ENCODE results near the gene CYTH4. TPM values are rescaled to one million over a fixed set of nuclear protein-coding genes. Genes with fewer than 3 reads are reported as not detected.

The CYTH4 gene
- total RNA-seq, 6 donors from 2014 or later, result 16.7 to 71.2 (median 44.7) TPM

- peaks cover 0 to 13% (median 7%) of the 10 kb centered on the region in 4 donors for H3K9me3 ChIP-seq
- peak overlapping the region in 2 of 4 donors; percentile 79 to 80 for H3K27ac ChIP-seq
- no peak for DNase-seq
- no peak for TF ChIP-seq POLR2AphosphoS5 (IDR thresholded peaks at IDR 0.05)
- TF ChIP-seq POLR2A (IDR thresholded peaks at IDR 0.05), result no peak
- TF ChIP-seq EP300 (IDR thresholded peaks at IDR 0.05), result no peak
- TF ChIP-seq CTCF (IDR thresholded peaks at IDR 0.05), result no peak
- no peaks in the 10 kb centered on the region for H3K36me3 ChIP-seq
- no peaks in the 10 kb centered on the region for H3K27me3 ChIP-seq
- peak; percentile 20 to 42 for ATAC-seq (ENCODE audit: low FRiP score in 2 of 2)
- 34 to 51% methylated on average over 18 of the region's 18 CpGs for WGBS, 2 donors
- H3K4me3 ChIP-seq, result peak overlapping the region in 3 of 4 donors; percentile 27 to 53 (median 42)
- peaks cover 9 to 23% (median 13%) of the 10 kb centered on the region in 4 donors for H3K4me1 ChIP-seq
Measured at GRCh38 chr22:37266581-37267134, 15.7 kb upstream of the CYTH4 start.

GRCh38 chr22:37267135-37267587 lies 15.1 kb upstream of the CYTH4 start:
- Histone ChIP-seq H3K27me3 (no peaks in the 10 kb centered on the region), H3K36me3 (no peaks in the 10 kb centered on the region), H3K9me3 (peaks cover 0 to 13% (median 7%) of the 10 kb centered on the region in 4 donors), H3K27ac (peak overlapping the region; percentile 73 to 80 (median 78)), H3K4me3 (peak overlapping the region in 3 of 4 donors; percentile 27 to 53 (median 42)), H3K4me1 (peaks cover 9 to 27% (median 13%) of the 10 kb centered on the region in 4 donors)
- no peak for TF ChIP-seq EP300 (IDR thresholded peaks at IDR 0.05)
- TF ChIP-seq POLR2A (IDR thresholded peaks at IDR 0.05), result no peak
- TF ChIP-seq CTCF (IDR thresholded peaks at IDR 0.05), result peak; percentile 76 to 92 (median 80)
- peak; percentile 65 to 83 for ATAC-seq (ENCODE audit: low FRiP score in 2 of 2)
- 17 to 18% methylated on average over 11 of the region's 22 CpGs for WGBS, 2 donors
- DNase-seq, result peak; percentile 70 to 91

GRCh38 chr22:37267661-37268413 lies 14.5 kb upstream of the CYTH4 start:
- TF ChIP-seq CTCF (IDR thresholded peaks at IDR 0.05), result no peak
- peak in 1 of 2 donors; percentile 10 for TF ChIP-seq POLR2AphosphoS5 (IDR thresholded peaks at IDR 0.05)
- DNase-seq, result no peak
- no peak for ATAC-seq (ENCODE audit: low FRiP score in 2 of 2)
- Histone ChIP-seq H3K27me3 (no peaks in the 10 kb centered on the region), H3K36me3 (no peaks in the 10 kb centered on the region), H3K4me1 (peaks cover 9 to 27% (median 13%) of the 10 kb centered on the region in 4 donors), H3K4me3 (peak overlapping the region in 2 of 4 donors; percentile 42 to 53), H3K9me3 (peaks cover 0 to 13% (median 7%) of the 10 kb centered on the region in 4 donors), H3K27ac (peak overlapping the region; percentile 73 to 80 (median 78))
- WGBS, 2 donors, result 56 to 61% methylated on average over 9 to 11 of the region's 11 CpGs

- Histone ChIP-seq H3K4me3 (no peak overlapping the region), H3K27me3 (no peaks in the 10 kb centered on the region), H3K9me3 (no peaks in the 10 kb centered on the region), H3K36me3 (no peaks in the 10 kb centered on the region), H3K4me1 (peaks cover 9 to 37% (median 18%) of the 10 kb centered on the region in 4 donors), H3K27ac (no peak overlapping the region)
- peak in 1 of 2 donors; percentile 35 for ATAC-seq (ENCODE audit: low FRiP score in 2 of 2)
- 64 to 71% methylated on average over 8 of the region's 8 CpGs for WGBS, 2 donors
- no peak for DNase-seq
- TF ChIP-seq POLR2A (IDR thresholded peaks at IDR 0.05), result no peak
- no peak for TF ChIP-seq CTCF (IDR thresholded peaks at IDR 0.05)
- no peak for TF ChIP-seq POLR2AphosphoS5 (IDR thresholded peaks at IDR 0.05)
- TF ChIP-seq EP300 (IDR thresholded peaks at IDR 0.05), result no peak
Measured at GRCh38 chr22:37269936-37270678, 12.2 kb upstream of the CYTH4 start.

All from upper lobe of left lung (tissue), 6 donors.